Sigmoid colon (tissue), 4 donors: ENCODE data around the gene CD300LD.
A peak's percentile ranks its signal among the peaks of the same experiment; 100 is the strongest.

Experiments
- EP300 ChIP-seq, 4 donors: sonication (generic); formaldehyde crosslinking; IDR thresholded peaks; one replicate each; pipeline ENCODE4 v1.6.1; 2017; ENCODE audit warnings: antibody characterized with exemption in 4 of 4
- POLR2A ChIP-seq, 2 donors: fragments of 450-650 bp; IDR thresholded peaks; one replicate each; pipeline ENCODE4 v1.6.1; 2016; ENCODE audit warnings: antibody characterized with exemption in 2 of 2, mild to moderate bottlenecking in 2 of 2, moderate library complexity in 2 of 2
- TF ChIP-seq, protein P1 (sequence below), 4 experiments: fragments of 450-650 bp in 3 of 4; fragments of 200-600 bp in 1 of 4; IDR thresholded peaks; one replicate each; pipeline ENCODE4 v1.5.1; 2016 to 2019; ENCODE audit warnings: antibody characterized with exemption in 4 of 4, mild to moderate bottlenecking in 3 of 4, moderate library complexity in 2 of 4

GRCh38 chr17:74601944-74602572 lies 10.0 kb upstream of the CD300LD start:
- TF ChIP-seq, protein P1, sequence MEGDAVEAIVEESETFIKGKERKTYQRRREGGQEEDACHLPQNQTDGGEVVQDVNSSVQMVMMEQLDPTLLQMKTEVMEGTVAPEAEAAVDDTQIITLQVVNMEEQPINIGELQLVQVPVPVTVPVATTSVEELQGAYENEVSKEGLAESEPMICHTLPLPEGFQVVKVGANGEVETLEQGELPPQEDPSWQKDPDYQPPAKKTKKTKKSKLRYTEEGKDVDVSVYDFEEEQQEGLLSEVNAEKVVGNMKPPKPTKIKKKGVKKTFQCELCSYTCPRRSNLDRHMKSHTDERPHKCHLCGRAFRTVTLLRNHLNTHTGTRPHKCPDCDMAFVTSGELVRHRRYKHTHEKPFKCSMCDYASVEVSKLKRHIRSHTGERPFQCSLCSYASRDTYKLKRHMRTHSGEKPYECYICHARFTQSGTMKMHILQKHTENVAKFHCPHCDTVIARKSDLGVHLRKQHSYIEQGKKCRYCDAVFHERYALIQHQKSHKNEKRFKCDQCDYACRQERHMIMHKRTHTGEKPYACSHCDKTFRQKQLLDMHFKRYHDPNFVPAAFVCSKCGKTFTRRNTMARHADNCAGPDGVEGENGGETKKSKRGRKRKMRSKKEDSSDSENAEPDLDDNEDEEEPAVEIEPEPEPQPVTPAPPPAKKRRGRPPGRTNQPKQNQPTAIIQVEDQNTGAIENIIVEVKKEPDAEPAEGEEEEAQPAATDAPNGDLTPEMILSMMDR (IDR thresholded peaks at IDR 0.05), result peak in 3 of 4 experiments; percentile 22 to 51 (median 23)
- no peak for TF ChIP-seq POLR2A (IDR thresholded peaks at IDR 0.05)
- TF ChIP-seq EP300 (IDR thresholded peaks at IDR 0.05), result no peak
